Inflammatory macrophage treated with lipopolysaccharide for 1 hour (primary cell): ENCODE measurements around the gene CNTNAP5.

Experiments
- DNase-seq, 2 donors: peaks; one replicate each; pipeline ENCODE4 v3.0.0-alpha.2; 2020 to 2022

CNTNAP5 gene

DNA sequence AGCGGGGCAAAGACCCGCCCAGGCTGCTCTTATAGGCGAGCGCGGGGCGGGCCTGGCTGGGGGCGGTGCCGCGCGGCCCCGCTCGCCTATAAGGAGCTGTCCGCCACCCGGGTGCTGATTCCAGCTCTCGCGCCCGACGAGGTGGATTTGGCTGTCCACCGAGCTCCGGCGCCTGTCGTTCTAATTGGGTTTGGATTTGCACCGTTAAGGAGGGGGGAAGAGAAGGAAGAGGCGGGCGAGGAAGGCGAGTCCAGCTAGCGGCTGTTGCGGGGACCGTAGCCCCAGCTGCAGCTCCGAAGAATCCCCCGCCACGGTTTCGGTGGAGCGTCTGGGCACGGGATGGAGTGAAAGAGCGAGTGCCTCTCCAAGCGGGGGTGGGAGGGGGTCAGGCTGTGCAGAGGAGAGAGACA is at the start of gene CNTNAP5:
Gene CNTNAP5, plus strand, starts transcription at position 117 of the 410 bp plus-strand sequence. CDS start 364 bp downstream, outside the sequence.
- DNase-seq, result peak; percentile 13 to 17

DNA sequence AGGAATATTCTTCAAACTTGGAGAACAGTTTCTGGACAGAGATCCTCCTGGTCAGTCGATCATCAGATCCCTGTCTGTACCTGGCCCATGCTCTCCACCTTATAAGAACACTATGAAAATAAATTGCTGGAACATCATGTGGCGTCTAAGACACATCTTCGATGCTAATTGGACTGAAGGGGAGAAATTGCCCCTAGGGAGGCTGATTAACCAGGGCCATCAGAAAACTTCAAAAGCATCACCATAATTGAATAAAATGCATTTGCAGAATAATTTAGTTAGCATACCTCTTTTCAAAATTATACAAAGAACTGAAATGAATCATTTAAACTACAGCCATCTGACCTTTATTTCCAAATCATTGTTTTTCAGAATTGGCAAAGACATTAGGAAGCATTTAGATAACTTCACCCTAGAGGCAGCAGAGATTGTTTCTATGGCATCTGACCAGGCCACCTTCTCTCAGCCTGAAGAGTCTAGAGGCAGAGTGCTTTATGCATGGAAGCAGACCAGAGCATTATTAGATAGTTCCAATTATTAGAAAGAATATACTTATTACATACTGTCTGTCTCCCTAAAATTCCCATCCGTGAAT is 48.9 kb upstream of the CNTNAP5 start:
- no peak for DNase-seq

DNA sequence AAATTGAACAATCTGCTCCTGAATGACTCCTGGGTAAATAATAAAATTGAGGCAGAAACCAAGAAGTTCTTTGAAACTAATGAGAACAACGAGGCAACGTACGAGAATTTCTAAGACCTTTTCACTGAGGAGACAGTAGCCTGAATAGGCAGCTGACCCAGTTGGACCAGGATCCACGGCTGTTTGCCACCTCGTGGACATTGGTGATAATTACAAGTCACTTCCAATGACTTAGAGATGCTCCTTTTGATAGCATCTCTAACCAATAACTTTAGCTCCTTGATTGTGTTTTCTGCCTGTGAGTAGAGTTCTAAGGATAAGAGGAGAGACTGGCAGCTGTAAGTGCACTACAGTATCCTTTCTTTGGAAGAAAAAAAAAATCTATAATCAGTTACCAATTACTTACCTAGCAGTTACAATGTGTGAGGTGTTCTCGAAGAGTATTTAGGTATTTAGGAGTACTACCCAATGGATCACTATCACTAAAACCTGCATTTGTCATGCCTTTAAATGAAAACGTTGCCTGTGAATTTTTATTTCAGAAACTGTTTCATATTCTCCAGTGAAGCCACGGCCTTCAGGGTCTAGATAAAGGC is 31.3 kb upstream of the CNTNAP5 start:
- peak; percentile 26 to 50 for DNase-seq

DNA sequence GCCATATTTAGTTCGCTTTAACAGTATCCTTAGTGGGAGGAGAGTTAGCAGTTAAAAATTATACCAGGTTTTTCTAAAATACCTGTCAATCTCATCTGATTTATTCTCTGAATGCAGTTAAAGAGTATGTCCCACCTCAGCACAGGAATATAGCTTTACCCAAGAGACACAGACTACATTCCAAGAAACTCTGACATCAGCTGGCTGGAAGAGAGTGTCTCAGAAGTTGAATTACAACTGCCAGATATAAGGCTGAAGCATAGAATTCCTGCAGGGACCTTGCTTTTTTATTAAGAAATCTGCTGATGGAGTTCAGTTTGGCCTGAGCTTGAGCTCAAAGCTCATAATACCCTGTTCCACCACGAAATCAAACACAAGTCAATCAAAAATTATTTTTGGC is 25.4 kb upstream of the CNTNAP5 start:
- no peak for DNase-seq

DNA sequence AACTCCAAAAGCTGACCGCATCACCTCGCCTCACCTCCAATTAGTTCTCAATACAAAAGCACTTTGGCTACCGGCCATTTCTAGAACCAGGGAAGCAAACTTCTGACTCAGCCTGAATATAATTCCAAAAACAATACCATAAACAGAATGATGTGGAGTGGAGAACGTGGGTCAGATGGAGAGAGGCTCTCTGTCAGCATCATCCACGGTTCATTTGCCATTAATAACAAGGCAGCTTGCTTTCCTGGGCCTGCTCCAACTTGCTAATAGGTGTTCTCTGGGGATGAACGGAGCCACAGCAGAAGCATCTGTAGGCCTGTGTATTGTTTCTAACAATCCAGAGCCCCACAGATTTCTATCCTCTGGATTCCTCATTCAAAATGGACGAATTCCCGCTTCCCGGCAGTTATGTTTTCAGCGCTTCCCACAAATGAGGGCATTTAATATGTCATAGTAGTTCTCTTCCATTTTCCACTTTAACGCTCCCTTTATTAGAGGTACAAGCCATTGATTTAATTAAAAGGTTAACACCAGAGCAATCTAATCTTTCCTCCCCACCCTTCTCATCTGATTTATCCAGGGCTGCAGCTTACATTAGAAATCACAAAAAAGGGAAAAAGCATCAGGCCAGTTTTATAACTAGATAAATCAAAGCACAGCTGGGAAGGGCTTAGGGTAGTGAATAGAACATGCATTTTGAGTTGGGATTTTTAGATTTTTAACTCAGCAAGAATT is 23.2 kb upstream of the CNTNAP5 start:
- DNase-seq, result no peak

DNA sequence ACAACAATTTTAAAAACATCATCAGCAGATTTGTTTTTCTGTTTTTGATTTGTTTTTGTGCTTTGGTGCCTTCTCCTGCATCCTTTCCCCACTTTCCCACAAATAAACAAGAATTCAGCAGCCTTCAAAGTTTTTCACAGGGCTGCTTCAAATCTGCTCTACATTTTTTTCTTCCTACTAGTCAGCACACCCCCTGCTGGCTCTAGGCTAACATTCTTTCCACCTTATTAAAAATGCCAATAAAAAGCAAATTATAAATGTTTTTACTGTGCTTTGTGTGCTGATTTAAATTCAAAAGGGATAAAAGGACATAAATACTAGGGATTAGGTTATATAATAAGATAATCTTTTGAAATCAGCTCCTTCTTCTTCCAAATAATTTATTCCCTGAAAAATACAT is 6.2 kb upstream of the CNTNAP5 start:
- DNase-seq, result no peak

DNA sequence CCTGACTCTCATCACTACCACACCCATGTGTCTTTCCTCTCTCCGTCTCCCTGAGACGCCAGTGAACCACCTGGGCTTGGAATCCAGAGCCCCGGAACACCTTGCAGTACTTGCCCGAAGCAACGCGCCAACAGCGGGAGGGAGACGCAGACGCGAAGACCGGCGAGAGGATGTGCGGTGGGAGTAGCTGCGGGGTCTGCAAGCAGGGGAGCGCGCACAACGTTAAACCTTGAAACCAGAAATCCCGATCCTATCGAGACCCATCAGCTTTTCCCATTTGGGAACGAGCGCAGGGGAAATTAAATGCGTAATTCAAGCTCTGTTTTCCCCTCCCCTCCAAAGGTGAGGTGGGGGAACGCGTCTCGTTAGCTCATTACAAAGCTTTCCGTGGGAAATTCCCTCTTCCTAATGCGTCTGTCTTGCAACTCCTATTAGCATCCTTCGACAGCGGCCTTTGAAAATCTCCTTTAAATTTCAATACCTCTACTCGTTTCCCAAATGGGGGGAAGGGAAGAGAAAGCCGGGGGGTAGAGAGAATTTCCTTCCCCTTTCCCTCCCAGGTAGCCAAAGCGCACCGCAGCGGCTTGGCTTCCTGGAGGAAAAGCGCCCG is 421 bp upstream of the CNTNAP5 start:
- DNase-seq, result no peak

DNA sequence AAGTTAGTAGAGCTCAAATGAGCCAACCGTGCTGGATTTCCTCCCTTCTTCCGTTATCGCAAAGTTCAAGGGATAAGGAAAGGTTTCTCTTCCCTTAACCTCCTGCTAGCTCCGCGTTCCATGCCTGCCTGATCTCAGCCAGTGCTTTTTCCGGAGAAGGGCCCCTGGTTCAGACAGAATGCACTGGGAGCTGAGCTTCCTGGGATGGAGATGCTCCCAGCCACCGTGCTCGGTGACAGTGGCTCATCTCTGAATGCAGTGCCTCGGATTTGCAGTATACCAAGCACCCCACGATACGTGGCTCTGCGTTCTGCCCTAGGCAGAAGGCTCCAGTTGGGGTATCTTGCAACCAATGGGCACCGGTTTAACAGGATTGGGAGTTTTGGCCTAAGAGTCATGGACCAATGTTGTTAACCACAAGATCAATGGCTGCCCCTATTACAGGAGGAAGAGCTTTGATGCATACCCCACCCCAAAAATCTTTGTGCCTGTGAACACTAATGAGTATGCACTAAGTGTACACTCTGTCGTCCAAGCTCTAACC is 876 bp downstream of the CNTNAP5 start:
- no peak for DNase-seq

DNA sequence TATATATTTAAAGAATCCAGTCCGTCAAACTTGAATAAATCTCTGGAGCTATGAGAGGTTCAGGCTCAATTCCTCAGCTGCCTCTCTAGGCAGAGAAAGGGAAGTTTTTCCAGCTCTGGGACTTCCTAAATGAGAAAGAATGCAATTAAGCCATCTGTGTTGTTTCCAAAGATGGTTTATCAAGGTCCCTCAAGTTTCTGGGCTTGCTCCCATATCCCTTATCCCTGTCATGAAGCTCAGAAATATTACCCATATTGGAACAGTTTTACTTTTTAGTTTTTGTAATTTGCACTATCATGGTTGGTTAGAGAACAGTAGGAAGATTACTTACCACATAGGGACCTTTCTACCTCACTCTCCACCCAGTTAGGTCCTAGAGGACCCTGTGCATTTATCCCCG is 1.4 kb downstream of the CNTNAP5 start:
- DNase-seq, result no peak

DNA sequence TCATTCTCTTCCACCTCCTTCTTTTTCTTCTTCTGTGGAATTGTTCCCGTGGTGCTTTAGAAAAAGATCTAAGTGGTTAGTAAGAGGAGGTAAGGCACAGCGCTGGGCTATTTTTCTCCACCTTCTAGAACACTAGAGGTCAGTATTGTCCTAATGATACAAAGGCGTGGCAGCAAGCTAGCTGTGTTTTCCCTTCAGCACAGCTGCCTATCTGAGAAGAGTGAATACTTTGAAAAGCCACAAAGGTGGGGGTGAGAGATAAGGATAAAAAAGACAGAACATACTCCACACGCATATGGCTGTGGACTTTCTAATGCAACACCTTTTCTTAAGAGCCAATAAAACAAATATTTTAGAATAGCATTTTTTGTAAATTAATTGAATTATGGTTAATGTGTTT is 2.1 kb downstream of the CNTNAP5 start:
- peak; percentile 1 to 41 for DNase-seq

DNA sequence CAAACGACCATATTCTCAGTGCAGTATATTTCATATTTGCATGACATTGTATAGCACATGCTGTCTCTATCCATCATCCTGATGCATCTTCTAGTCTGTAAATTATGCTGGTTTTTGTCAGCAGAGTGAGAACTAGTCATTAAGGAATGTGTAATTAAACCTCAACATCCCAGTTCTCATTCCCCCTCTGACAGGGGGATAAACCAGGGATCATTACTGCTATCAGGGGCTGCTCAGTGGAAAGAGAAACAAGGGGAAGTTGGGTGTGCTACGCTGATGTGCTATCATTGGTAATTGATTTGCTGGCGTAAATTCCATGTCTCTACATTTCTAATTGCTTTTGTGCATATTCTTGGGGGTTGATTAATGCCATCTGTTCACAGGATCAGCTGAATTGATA is 7.7 kb downstream of the CNTNAP5 start:
- no peak for DNase-seq

DNA sequence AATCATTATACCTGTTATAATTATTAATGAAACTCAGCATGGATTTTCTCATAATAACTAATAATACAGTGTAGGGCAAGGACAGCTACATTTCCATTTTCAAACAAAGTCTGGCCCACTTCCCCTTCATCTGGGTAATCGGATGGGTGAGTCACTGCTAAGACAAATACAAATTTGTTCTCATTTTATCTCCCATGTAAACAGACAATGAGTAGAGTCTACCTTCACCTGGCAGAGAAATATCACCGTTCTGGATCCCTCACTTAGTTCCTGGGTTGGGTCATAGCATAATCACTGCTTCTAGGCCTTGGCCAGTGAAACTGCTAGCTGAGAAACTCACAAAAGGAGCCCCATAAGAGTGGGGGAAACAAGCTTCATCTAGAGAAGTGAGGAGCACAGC is 9.2 kb downstream of the CNTNAP5 start:
- no peak for DNase-seq

DNA sequence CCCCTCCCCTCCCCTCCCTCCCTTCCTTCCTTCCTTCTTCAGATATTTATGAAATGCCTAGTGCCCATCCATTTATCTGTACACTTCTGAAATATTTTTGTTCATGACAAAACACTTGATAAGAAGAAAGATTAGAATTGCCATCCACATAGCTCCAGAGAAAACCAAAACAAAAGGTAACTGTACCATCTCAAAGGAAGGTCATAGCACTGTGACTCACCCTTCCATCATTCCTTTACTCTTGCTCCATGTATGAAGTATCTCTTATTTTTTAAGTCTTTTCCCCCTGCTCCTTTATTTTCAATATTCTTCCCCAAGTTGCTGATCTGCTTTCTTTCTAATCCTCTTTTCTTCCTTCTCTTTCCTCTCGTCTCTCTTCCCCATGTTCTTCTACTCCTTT is 9.9 kb downstream of the CNTNAP5 start:
- no peak for DNase-seq

DNA sequence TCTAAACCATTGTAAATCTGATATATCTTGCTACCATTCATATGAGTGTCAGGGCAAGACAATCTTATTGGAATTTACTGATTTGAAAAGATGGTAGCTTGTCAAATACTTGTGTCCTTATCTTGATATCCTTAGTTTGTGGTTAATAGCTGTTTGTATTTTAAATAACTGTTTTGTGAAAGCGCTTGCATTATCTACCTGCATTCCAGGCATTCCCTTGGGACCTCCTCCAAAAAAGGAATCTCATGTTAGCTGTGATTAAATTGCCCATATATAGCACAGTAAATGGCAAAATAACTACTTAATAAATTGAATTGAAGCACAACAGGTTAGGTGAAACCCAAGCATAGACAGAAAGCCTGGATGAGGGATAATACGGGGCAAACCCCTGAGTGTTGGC is 13.9 kb downstream of the CNTNAP5 start:
- DNase-seq, result no peak

DNA sequence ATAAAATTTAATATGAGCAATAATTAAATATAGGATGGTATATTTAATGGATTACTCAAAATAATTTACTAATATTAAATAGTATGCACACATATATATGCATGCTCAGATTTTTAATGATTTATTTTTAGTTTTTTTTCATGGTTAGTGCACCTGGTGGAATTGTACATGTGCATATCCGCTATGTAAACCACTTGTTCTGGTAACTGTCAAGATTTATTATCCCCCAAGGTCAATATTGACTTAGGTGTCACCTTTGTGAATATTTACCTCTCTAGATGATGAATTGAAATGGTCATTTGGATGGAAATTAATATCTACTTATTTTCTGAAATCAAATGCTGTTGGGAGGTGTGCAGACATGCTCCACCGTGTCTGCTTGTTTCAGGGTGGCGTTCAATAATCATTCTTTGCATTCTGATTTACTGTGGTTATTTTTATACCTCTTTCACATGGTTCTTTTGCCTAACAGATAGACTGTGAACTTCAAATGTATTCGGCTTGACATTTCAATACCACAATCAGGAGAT is 14.7 kb downstream of the CNTNAP5 start:
- DNase-seq, result no peak

DNA sequence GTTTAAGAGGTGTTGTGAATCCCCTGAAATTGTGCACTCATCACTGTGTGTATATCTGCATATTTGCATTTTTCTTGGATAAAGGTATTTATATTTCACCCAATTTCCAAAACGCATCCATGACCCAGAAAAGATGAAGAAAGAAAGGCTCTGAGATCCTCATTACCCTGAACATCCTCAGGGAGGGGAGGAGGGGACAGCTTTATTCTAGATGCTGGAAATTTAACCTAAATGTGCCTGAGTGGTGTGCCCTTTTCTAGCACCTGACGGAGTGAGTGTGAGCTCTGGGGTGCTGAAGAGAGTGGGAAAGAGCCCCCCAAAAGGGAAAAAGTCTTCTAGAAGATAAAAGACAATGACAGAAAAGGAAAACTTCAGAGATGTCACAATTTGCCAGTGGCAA is 20.8 kb downstream of the CNTNAP5 start:
- no peak for DNase-seq

DNA sequence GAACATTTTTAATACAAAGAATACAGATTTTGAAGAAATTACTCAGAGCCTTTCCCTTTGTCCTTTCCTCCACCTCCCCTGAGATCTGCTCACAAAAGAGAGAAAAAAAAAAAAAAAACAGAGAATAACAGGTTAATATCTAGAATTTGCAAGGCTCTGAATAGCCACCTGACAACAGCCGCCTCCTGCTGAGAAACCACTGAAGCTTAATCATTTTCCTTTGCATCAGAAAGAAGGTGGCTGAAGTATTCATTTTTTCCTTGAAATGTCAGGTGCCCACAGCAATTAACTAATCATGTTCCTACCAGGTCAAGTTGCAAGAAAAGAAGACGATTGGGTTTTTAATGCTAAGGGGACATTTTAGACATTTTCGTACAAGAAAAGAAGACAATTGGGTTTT is 21.2 kb downstream of the CNTNAP5 start:
- DNase-seq, result no peak

DNA sequence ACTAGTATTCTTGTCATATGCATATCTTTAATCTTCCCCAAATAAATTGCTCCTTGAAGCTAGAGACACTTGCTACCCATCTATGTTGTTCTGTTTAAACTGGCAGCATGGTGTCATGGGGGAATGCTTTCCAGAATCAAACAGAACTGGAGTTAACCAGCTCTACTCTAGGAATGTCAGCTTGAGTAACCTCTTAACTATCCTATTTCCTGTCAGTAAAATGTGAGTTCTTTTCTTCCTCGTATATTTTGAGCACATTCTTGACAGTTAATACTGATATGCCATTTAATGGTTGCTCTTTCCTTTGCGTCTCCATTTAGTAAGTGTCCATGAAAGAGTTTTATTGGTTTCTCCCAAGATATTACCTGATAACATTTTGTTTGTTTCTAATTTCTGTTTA is 23.0 kb downstream of the CNTNAP5 start:
- DNase-seq, result no peak

DNA sequence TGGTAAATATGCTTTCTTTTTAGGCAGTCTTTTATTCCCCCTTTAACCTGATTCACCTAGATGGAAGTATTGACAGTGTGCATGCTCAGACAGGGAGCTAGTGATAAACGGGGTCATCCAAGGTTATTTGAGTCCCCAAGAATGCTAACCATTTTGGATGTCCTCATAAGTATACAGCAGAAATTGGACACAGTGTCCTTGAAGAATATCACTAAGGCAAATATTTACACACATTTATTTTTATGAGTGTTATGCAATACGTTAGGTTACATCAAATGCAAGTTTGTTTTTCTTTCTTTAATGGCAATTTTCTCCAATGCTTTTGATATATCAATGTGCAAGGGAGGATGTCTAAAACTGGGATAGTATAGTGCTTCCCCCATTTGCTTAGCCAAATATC is 23.6 kb downstream of the CNTNAP5 start:
- DNase-seq, result no peak

DNA sequence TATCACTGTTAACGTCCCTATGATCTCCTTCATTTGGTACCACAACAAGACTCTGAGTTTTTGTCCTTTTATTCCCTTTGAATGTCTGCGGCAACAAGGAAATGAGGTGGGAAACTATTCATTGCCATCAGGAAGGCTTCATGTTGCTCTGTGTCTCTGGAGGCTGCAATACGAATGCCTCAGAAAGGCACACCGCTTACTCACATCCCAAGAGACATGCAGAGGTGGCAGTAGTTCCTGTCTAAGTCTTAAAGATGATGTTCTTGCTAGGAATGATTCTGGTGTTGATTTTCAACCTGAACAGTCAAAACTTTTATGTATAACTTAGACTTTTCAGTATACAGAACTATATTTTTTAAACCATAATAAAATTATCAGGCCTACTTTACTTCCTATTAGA is 24.0 kb downstream of the CNTNAP5 start:
- no peak for DNase-seq

DNA sequence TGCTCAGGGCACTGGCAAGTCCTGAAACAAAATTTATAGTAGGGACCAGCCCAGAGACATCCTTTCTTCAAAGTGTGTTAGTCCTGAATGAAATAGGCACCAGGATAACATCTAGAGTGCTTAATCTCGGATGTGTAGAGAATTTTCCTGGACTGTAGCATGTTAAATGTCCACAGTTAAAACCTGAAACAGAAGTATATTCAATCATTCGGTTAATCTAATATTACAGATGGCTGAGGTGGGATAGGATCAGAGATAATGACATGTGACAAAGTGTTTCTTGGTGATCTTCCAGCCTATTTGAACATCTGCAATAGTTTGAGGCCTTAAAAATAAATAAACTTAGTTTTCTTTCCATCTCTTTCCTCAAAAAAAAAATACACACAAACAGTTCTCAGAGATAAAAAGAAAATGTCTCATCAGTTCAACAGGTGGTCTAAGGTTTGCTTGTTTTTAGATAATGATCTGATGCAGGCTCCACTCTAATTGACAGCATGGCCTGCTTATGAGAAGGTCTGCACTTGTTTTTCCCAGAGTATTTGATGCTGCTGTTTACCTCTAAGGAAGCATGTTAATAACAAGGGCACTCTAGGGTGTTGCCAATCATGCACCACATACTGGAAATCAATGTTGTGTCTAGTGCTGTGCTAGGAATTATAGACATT is 25.9 kb downstream of the CNTNAP5 start:
- no peak for DNase-seq

DNA sequence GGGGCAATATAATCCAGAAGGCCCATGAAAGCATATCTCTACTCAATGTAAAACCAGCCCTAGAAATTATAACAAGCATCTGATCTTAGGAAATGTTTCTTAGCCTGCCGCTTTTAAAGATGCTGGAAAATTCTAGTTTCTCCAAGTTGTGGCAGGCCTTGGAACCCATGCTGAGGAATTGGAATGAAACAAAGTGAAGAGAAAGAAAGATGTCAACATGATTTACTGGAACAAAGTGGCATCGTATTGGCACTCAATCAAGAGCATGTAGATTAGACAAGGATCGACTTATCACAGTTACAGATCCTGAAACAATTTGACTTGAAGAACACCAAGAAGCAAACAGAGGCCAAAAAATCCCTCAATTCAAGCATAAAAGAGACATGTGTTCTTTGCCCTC is 28.7 kb downstream of the CNTNAP5 start:
- no peak for DNase-seq

DNA sequence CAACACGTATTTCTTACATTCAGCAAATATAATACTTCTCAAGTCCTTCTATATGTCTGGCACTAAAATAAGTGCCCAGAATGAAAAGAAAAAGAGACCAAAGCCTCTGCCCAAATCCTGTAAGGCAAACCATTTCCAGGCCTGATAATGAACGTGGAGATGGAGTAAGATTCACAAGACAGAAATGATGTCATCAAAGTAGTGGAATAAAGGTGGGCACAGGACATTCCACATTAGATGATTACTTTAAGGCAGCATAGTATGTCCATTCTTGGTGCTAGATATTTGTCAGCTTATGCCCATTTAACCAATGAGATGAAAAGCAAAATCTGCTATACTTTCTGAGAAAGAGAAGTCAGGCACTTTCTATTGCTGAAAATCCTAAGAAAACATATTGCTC is 38.5 kb downstream of the CNTNAP5 start:
- DNase-seq, result no peak
